Stomach smooth muscle (tissue), 2 donors: ENCODE measurements around the gene GXYLT2.

Experiments used
- H3K27ac ChIP-seq: one replicate; pipeline ENCODE4 v1.7.0; 2013; ENCODE audit warnings: mild to moderate bottlenecking, low read length, inconsistent platforms
- H3K27me3 ChIP-seq, 2 donors: one replicate each; pipeline ENCODE4 v1.7.0; 2013; ENCODE audit warnings: low read length in 2 of 2; ENCODE audit not compliant: insufficient read depth in 2 of 2, control insufficient read depth in 1 of 2
- H3K36me3 ChIP-seq, 2 donors: one replicate each; pipeline ENCODE4 v1.7.0; 2013; ENCODE audit warnings: low read length in 2 of 2; ENCODE audit not compliant: control insufficient read depth in 2 of 2, insufficient read depth in 2 of 2
- H3K4me1 ChIP-seq: one replicate; pipeline ENCODE4 v1.7.0; 2013; ENCODE audit warnings: low read length; ENCODE audit not compliant: control insufficient read depth, insufficient read depth
- H3K4me3 ChIP-seq, 2 donors: one replicate each; pipeline ENCODE4 v1.7.0; 2013; ENCODE audit warnings: low read length in 2 of 2
- H3K9ac ChIP-seq, 2 donors: one replicate each; pipeline ENCODE4 v1.7.0; 2013; ENCODE audit warnings: low read length in 2 of 2, mild to moderate bottlenecking in 1 of 2
- H3K9me3 ChIP-seq, 2 donors: one replicate each; pipeline ENCODE4 v1.7.0; 2013; ENCODE audit warnings: low read length in 2 of 2; ENCODE audit not compliant: control insufficient read depth in 2 of 2
- donor health status: healthy.
- donor health status: Pancreatic carcinoma.

GXYLT2 gene

GRCh38 chr3:72973786-72974185 is 85.9 kb downstream of the GXYLT2 start:
- Histone ChIP-seq H3K4me1 (no peaks in the 10 kb centered on the region), H3K9ac (no peak overlapping the region), H3K27me3 (no peaks in the 10 kb centered on the region), H3K4me3 (no peak overlapping the region), H3K9me3 (no peaks in the 10 kb centered on the region), H3K36me3 (no peaks in the 10 kb centered on the region), H3K27ac (no peak overlapping the region)

GRCh38 chr3:72974956-72975355 is 87.1 kb downstream of the GXYLT2 start:
- H3K27me3 ChIP-seq, result no peaks in the 10 kb centered on the region
- H3K27ac ChIP-seq, result no peak overlapping the region
- H3K4me3 ChIP-seq, result no peak overlapping the region
- H3K9me3 ChIP-seq, result no peaks in the 10 kb centered on the region
- no peaks in the 10 kb centered on the region for H3K4me1 ChIP-seq
- no peaks in the 10 kb centered on the region for H3K36me3 ChIP-seq
- H3K9ac ChIP-seq, result no peak overlapping the region

GRCh38 chr3:72976281-72976741 is 88.5 kb downstream of the GXYLT2 start:
- Histone ChIP-seq H3K27me3 (no peaks in the 10 kb centered on the region), H3K9ac (no peak overlapping the region), H3K4me3 (no peak overlapping the region), H3K36me3 (no peaks in the 10 kb centered on the region), H3K4me1 (no peaks in the 10 kb centered on the region), H3K9me3 (no peaks in the 10 kb centered on the region), H3K27ac (no peak overlapping the region)

GRCh38 chr3:72977060-72977808 is 89.4 kb downstream of the GXYLT2 start:
- H3K27ac ChIP-seq, result no peak overlapping the region
- H3K36me3 ChIP-seq, result no peaks in the 10 kb centered on the region
- H3K27me3 ChIP-seq, result no peaks in the 10 kb centered on the region
- no peak overlapping the region for H3K4me3 ChIP-seq
- H3K9me3 ChIP-seq, result no peaks in the 10 kb centered on the region
- H3K4me1 ChIP-seq, result no peaks in the 10 kb centered on the region
- H3K9ac ChIP-seq, result no peak overlapping the region

- no peaks in the 10 kb centered on the region for H3K9me3 ChIP-seq
- H3K36me3 ChIP-seq, result no peaks in the 10 kb centered on the region
- H3K27me3 ChIP-seq, result no peaks in the 10 kb centered on the region
- no peak overlapping the region for H3K4me3 ChIP-seq
- no peak overlapping the region for H3K9ac ChIP-seq
- no peak overlapping the region for H3K27ac ChIP-seq
- H3K4me1 ChIP-seq, result no peaks in the 10 kb centered on the region
Observed at GRCh38 chr3:72982609-72983366, 94.9 kb downstream of the GXYLT2 start.

- no peaks in the 10 kb centered on the region for H3K27me3 ChIP-seq
- H3K36me3 ChIP-seq, result no peaks in the 10 kb centered on the region
- no peak overlapping the region for H3K27ac ChIP-seq
- H3K9me3 ChIP-seq, result no peaks in the 10 kb centered on the region
- no peaks in the 10 kb centered on the region for H3K4me1 ChIP-seq
- no peak overlapping the region for H3K4me3 ChIP-seq
- no peak overlapping the region for H3K9ac ChIP-seq
Observed at GRCh38 chr3:72985576-72985975, 97.7 kb downstream of the GXYLT2 start.

GRCh38 chr3:72990701-72991395 is 103.0 kb downstream of the GXYLT2 start:
- H3K27me3 ChIP-seq, result no peaks in the 10 kb centered on the region
- no peaks in the 10 kb centered on the region for H3K9me3 ChIP-seq
- no peak overlapping the region for H3K27ac ChIP-seq
- H3K36me3 ChIP-seq, result no peaks in the 10 kb centered on the region
- H3K4me3 ChIP-seq, result no peak overlapping the region
- no peak overlapping the region for H3K9ac ChIP-seq
- H3K4me1 ChIP-seq, result no peaks in the 10 kb centered on the region

GRCh38 chr3:72991522-72991921 is 103.7 kb downstream of the GXYLT2 start:
- H3K4me3 ChIP-seq, result no peak overlapping the region
- no peak overlapping the region for H3K9ac ChIP-seq
- H3K27me3 ChIP-seq, result no peaks in the 10 kb centered on the region
- H3K27ac ChIP-seq, result no peak overlapping the region
- no peaks in the 10 kb centered on the region for H3K9me3 ChIP-seq
- peaks cover 6% of the 10 kb centered on the region for H3K4me1 ChIP-seq
- no peaks in the 10 kb centered on the region for H3K36me3 ChIP-seq

GRCh38 chr3:72993391-72993790 is 105.5 kb downstream of the GXYLT2 start:
- H3K36me3 ChIP-seq, result no peaks in the 10 kb centered on the region
- no peak overlapping the region for H3K27ac ChIP-seq
- H3K9ac ChIP-seq, result no peak overlapping the region
- H3K4me3 ChIP-seq, result no peak overlapping the region
- H3K4me1 ChIP-seq, result peaks cover 6% of the 10 kb centered on the region
- H3K9me3 ChIP-seq, result no peaks in the 10 kb centered on the region
- no peaks in the 10 kb centered on the region for H3K27me3 ChIP-seq

- Histone ChIP-seq H3K36me3 (peaks cover 2 to 3% of the 10 kb centered on the region in 2 donors), H3K27me3 (no peaks in the 10 kb centered on the region), H3K4me3 (no peak overlapping the region), H3K9ac (no peak overlapping the region), H3K27ac (no peak overlapping the region), H3K9me3 (no peaks in the 10 kb centered on the region), H3K4me1 (peaks cover 15% of the 10 kb centered on the region)
Observed at GRCh38 chr3:72995337-72995736, 107.5 kb downstream of the GXYLT2 start.
